Karpas-422 (cell line): Measurements from ENCODE around the gene ZNF217. TPM values are rescaled to one million over a fixed set of nuclear protein-coding genes. Genes with fewer than 3 reads are reported as not detected.
"Not testable (repeated sequence)": the region's sequence is repeated elsewhere in the genome, so short reads cannot be mapped to it uniquely, and the experiment has no call there.

Experiments
- DNase-seq: peaks from one replicate; pipeline ENCODE4 v3.0.0-alpha.2; 2015
- H2AFZ ChIP-seq: fragments of 200-600 bp; sonication (generic); 2 replicates; pipeline ENCODE4 v1.6.1; 2014; ENCODE audit warnings: antibody characterized with exemption, low read length, mixed read lengths
- H3K27ac ChIP-seq: fragments of 200-600 bp; sonication (generic); 2 replicates; pipeline ENCODE4 v1.5.1; 2014; ENCODE audit warnings: mild to moderate bottlenecking, low read length, moderate library complexity
- H3K27me3 ChIP-seq: fragments of 200-600 bp; sonication (generic); 2 replicates; pipeline ENCODE4 v1.6.1; 2014; ENCODE audit warnings: low read length, mixed read lengths
- H3K36me3 ChIP-seq: fragments of 200-600 bp; sonication (generic); 2 replicates; pipeline ENCODE4 v1.6.1; 2014; ENCODE audit warnings: low read length, mixed read lengths; ENCODE audit not compliant: insufficient read depth
- H3K4me1 ChIP-seq: fragments of 200-600 bp; sonication (generic); 2 replicates; pipeline ENCODE4 v1.6.1; 2014; ENCODE audit warnings: mild to moderate bottlenecking, low read length, mixed read lengths
- H3K4me2 ChIP-seq: fragments of 200-600 bp; sonication (generic); 2 replicates; pipeline ENCODE4 v1.6.1; 2014; ENCODE audit warnings: low read length, low read depth, mild to moderate bottlenecking; ENCODE audit not compliant: poor library complexity, severe bottlenecking
- H3K4me3 ChIP-seq: fragments of 200-600 bp; sonication (generic); 2 replicates; pipeline ENCODE4 v1.5.1; 2014; ENCODE audit warnings: mild to moderate bottlenecking, antibody characterized with exemption, low read length, mixed read lengths
- H3K79me2 ChIP-seq: fragments of 200-600 bp; sonication (generic); 2 replicates; pipeline ENCODE4 v1.6.1; 2014; ENCODE audit warnings: mild to moderate bottlenecking, low read length, mixed read lengths
- H3K9ac ChIP-seq: fragments of 200-600 bp; sonication (generic); 2 replicates; pipeline ENCODE4 v1.6.0; 2014; ENCODE audit warnings: low read length
- H3K9me2 ChIP-seq: fragments of 200-600 bp; sonication (generic), shearing (Covaris generic); replicated peaks from 2 replicates; pipeline ENCODE4 v1.6.0; 2014; ENCODE audit warnings: mild to moderate bottlenecking, low read length, moderate library complexity; ENCODE audit not compliant: insufficient read depth
- H3K9me3 ChIP-seq: fragments of 300-700, 200-600 bp; sonication (generic); 2 replicates; pipeline ENCODE4 v1.6.1; 2014; ENCODE audit warnings: low read length, mixed read lengths
- H4K20me1 ChIP-seq: fragments of 200-600 bp; sonication (generic); 2 replicates; pipeline ENCODE4 v1.6.1; 2014; ENCODE audit warnings: mild to moderate bottlenecking, antibody characterized with exemption, low read length, low read depth; ENCODE audit not compliant: insufficient read depth
- total RNA-seq: library from RNA; depleted of rRNA; stranded (reverse); fragments of >200 nt; shearing (Covaris generic); gene quantifications from 2 replicates; pipeline ENCODE4 v1.2.3, GENCODE V29; 2014; ENCODE audit warnings: low replicate concordance

The ZNF217 gene
- total RNA-seq, 1 experiment from 2014 or later: 2.2 TPM

DNA sequence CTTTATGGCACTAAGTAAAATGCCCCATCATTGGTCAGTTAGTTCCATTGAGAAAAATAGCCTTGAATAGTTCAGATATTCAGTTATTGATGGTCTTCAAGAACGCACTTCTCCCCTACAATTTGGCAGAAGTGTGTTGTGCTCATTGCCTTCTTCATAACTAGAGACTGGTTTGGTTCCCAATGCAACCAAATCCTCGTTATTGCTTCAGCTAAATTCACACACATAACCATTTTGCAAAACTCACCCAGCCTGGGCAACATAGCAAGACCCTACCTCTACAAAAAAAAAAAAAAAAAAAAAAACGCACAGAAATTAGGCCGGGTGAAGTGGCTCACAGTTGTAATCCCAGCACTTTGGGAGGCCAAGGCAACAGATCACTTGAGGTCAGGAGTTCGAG is 32.1 kb downstream of the ZNF217 start:
- Histone ChIP-seq H3K4me2 (no peak overlapping the region), H3K4me3 (no peak overlapping the region), H3K9ac (no peak overlapping the region), H3K79me2 (no peaks in the 10 kb centered on the region), H4K20me1 (no peaks in the 10 kb centered on the region), H3K4me1 (no peaks in the 10 kb centered on the region), H2AFZ (no peak overlapping the region), H3K27me3 (no peaks in the 10 kb centered on the region), H3K9me2 (no peaks in the 10 kb centered on the region), H3K36me3 (no peaks in the 10 kb centered on the region), H3K27ac (no peak overlapping the region), H3K9me3 (peaks cover 4% of the 10 kb centered on the region; the same call in 1 of the 2 replicates)
- no peak for DNase-seq

DNA sequence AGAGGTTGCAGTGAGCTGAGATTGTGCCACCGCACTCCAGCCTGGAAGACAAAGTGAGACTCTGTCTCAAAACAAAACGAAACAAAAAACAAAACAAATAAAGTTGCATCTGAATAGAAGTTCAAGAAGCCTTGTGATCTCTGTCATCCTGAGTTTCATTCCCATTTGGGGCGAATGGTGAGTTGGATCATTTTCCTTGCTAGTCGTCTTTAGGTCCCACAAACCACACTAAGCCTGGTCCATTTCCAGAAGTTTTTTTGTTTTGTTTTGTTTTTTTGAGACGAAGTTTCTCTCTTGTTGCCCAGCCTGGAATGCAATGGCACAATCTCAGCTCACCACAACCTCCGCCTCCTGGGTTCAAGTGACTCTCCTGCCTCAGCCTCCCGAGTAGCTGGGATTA is 33.8 kb downstream of the ZNF217 start:
- no peaks in the 10 kb centered on the region for H3K36me3 ChIP-seq
- DNase-seq: no peak
- no peak overlapping the region for H2AFZ ChIP-seq
- H3K27ac ChIP-seq: no peak overlapping the region
- no peaks in the 10 kb centered on the region for H3K27me3 ChIP-seq
- H3K79me2 ChIP-seq: no peaks in the 10 kb centered on the region
- H4K20me1 ChIP-seq: no peaks in the 10 kb centered on the region
- H3K4me2 ChIP-seq: no peak overlapping the region
- no peak overlapping the region for H3K9ac ChIP-seq
- H3K4me1 ChIP-seq: no peaks in the 10 kb centered on the region
- peaks cover 4% of the 10 kb centered on the region; the same call in 1 of the 2 replicates for H3K9me3 ChIP-seq
- no peaks in the 10 kb centered on the region for H3K9me2 ChIP-seq
- no peak overlapping the region for H3K4me3 ChIP-seq

DNA sequence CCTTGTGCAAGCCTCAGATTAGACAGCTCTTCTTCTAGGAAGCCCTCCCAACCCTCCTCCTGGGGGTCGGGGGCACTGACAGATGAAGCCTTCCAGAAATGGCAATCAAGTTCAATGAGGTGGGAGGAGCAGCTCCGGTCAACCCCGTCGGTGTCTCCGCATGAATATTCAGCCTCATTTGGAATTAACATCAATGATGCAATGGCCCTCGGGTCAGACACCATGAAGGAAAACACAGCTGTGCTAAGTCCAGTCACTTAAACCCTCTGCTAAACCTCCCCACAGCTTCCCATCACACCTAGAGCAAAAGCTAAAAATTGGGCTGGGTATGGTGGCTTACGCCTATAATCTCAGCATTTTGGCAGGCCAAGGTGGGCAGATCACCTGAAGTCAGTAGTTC is 36.5 kb downstream of the ZNF217 start:
- no peak overlapping the region for H3K4me3 ChIP-seq
- H3K9me3 ChIP-seq: peaks cover 4% of the 10 kb centered on the region; the same call in 1 of the 2 replicates
- no peak for DNase-seq
- no peaks in the 10 kb centered on the region for H4K20me1 ChIP-seq
- H3K79me2 ChIP-seq: no peaks in the 10 kb centered on the region
- no peaks in the 10 kb centered on the region for H3K4me1 ChIP-seq
- no peak overlapping the region for H2AFZ ChIP-seq
- no peaks in the 10 kb centered on the region for H3K36me3 ChIP-seq
- no peak overlapping the region for H3K27ac ChIP-seq
- H3K4me2 ChIP-seq: no peak overlapping the region
- H3K27me3 ChIP-seq: no peaks in the 10 kb centered on the region
- H3K9ac ChIP-seq: no peak overlapping the region
- H3K9me2 ChIP-seq: no peaks in the 10 kb centered on the region

DNA sequence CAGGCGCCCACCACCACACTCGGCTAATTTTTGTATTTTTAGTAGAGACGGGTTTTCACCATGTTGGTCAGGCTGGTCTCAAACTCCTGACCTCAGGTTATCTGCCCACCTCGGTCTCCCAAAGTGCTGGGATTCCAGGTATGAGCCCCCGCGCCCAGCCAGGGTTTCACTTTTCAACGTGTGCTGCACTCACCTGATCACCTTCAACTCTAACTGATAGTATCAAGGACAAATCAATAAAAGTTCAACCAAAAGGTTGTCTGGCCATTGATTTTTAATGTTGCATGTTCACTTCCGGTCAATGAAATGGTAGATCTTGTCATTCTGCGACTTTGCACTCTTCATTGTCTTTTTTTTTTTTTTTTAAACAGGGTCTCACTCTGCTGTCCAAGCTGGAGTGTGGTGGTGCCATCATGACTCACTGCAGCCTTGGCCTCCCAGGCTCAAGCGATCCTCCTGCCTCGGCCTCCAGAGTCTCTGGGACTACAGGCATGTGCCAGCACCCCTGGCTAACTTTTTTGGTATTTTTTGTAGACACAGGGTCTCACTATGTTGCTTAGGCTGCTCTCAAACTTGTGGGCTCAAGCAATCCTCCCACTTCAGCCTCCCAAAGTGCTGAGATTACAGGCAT is 37.3 kb downstream of the ZNF217 start:
- Histone ChIP-seq H3K27ac (no peak overlapping the region), H3K79me2 (no peaks in the 10 kb centered on the region), H3K27me3 (no peaks in the 10 kb centered on the region), H3K4me2 (no peak overlapping the region), H3K9me2 (no peaks in the 10 kb centered on the region), H3K4me3 (no peak overlapping the region), H2AFZ (no peak overlapping the region), H4K20me1 (no peaks in the 10 kb centered on the region), H3K36me3 (no peaks in the 10 kb centered on the region), H3K9ac (no peak overlapping the region), H3K4me1 (no peaks in the 10 kb centered on the region), H3K9me3 (peaks cover 4% of the 10 kb centered on the region; the same call in 1 of the 2 replicates)
- no peak for DNase-seq

- H3K9ac ChIP-seq: no peak overlapping the region
- no peaks in the 10 kb centered on the region for H3K4me1 ChIP-seq
- H3K4me2 ChIP-seq: no peak overlapping the region
- H3K9me3 ChIP-seq: peaks cover 4% of the 10 kb centered on the region; the same call in 1 of the 2 replicates
- H3K9me2 ChIP-seq: no peaks in the 10 kb centered on the region
- H2AFZ ChIP-seq: no peak overlapping the region
- no peaks in the 10 kb centered on the region for H3K36me3 ChIP-seq
- H4K20me1 ChIP-seq: no peaks in the 10 kb centered on the region
- no peak overlapping the region for H3K27ac ChIP-seq
- no peaks in the 10 kb centered on the region for H3K79me2 ChIP-seq
- DNase-seq: no peak
- H3K27me3 ChIP-seq: no peaks in the 10 kb centered on the region
- no peak overlapping the region for H3K4me3 ChIP-seq
These were observed 37.8 kb downstream of the ZNF217 start for GRCh38 chr20:53555816-53556215.

DNA sequence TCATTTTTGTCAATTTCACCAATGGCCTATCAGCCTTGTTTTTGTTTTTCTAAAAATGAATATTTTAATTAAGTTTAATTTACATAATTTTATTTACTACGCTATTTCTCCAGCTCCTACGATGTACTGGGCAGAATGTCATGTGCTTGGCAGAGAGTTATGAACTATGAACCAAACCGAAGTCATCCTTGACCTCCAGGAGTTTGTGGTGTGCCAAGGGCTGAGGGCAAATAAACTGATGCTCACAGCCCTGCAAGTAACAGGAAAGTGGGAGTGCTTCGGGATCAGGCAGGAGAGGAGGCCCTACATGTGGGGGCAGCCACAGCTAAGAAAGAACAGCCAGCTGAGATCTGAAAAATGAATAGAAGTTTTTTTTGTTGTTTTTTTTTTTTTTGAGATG is 38.6 kb downstream of the ZNF217 start:
- H3K36me3 ChIP-seq: no peaks in the 10 kb centered on the region
- H3K4me1 ChIP-seq: no peaks in the 10 kb centered on the region
- no peak overlapping the region for H3K9ac ChIP-seq
- no peak for DNase-seq
- H3K79me2 ChIP-seq: no peaks in the 10 kb centered on the region
- no peak overlapping the region for H3K4me2 ChIP-seq
- no peaks in the 10 kb centered on the region for H4K20me1 ChIP-seq
- peaks cover 4% of the 10 kb centered on the region; the same call in 1 of the 2 replicates for H3K9me3 ChIP-seq
- H2AFZ ChIP-seq: no peak overlapping the region
- H3K27ac ChIP-seq: no peak overlapping the region
- no peaks in the 10 kb centered on the region for H3K9me2 ChIP-seq
- H3K4me3 ChIP-seq: no peak overlapping the region
- no peaks in the 10 kb centered on the region for H3K27me3 ChIP-seq

- not testable (repeated sequence) for H3K9ac ChIP-seq, H3K4me1 ChIP-seq, H3K4me3 ChIP-seq, H3K4me2 ChIP-seq, H3K9me2 ChIP-seq, H3K79me2 ChIP-seq, H3K9me3 ChIP-seq, H3K27ac ChIP-seq, DNase-seq, H4K20me1 ChIP-seq, H3K36me3 ChIP-seq, H2AFZ ChIP-seq, H3K27me3 ChIP-seq
These were observed 41.1 kb downstream of the ZNF217 start for GRCh38 chr20:53552572-53552893.

DNA sequence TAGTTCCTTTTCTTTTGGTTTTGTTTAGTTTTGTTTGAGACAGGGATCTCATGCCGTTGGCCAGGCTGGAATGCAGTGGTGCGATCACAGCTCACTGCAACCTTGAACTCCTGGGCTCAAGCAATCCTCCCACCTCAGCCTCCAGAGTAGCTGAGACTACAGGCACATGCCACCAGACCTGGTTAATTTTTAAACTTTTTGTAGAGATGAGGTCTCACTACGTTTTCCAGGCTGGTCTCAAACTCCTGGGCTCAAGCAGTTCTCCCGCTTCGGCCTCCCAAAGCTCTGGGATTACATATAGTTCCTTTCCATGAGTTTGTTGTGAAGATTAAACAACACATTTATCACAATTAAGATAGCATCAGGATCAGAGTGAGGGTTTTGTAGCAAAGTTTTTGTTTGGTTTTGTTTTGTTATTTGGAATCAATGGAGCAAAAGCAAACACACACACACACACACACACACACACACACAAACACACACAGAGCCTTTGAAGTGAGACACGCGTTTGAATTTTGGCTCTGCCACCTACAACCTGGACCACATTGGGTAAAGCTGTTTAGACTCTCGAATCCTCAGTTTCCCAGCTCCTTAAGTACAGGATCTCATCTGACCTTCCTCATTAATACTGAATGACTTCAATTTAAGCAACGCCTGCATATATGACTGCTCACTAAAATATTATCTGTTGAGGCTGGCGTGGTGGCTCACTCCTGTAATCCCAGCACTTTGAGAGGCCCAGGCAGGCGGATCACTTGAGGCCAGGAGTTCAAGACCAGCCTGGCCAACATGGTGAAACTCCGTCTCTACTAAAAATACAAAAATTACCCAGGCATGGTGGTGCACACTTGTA is 41.7 kb downstream of the ZNF217 start:
- H3K27ac ChIP-seq, H4K20me1 ChIP-seq, H3K79me2 ChIP-seq, H3K36me3 ChIP-seq, H3K9me2 ChIP-seq, H3K27me3 ChIP-seq, H3K4me2 ChIP-seq, H3K9me3 ChIP-seq, DNase-seq, H2AFZ ChIP-seq, H3K9ac ChIP-seq, H3K4me1 ChIP-seq, H3K4me3 ChIP-seq: not testable (repeated sequence)
